T-helper 2 cell treated with Interferon-gamma antibody and Interleukin-4, amounts not matched to agents 100 ng/mL and 5 ng/mL, for 36 hours (primary cell): Measurements from ENCODE around the gene TEX44. TPM values are rescaled to one million over a fixed set of nuclear protein-coding genes. Genes with fewer than 3 reads are reported as not detected.

Source experiments
- intact Hi-C: fragments of 100-400 bp; cut with micrococcal nuclease; formaldehyde crosslinking; loops from one replicate; pipeline ENCODE4 v1.15.1; 2023
- total RNA-seq: library from RNA; stranded (reverse); gene quantifications from 2 replicates; pipeline ENCODE4 v1.2.3, GENCODE V29; 2022

The TEX44 gene
- total RNA-seq, 1 donor from 2014 or later: not detected

DNA sequence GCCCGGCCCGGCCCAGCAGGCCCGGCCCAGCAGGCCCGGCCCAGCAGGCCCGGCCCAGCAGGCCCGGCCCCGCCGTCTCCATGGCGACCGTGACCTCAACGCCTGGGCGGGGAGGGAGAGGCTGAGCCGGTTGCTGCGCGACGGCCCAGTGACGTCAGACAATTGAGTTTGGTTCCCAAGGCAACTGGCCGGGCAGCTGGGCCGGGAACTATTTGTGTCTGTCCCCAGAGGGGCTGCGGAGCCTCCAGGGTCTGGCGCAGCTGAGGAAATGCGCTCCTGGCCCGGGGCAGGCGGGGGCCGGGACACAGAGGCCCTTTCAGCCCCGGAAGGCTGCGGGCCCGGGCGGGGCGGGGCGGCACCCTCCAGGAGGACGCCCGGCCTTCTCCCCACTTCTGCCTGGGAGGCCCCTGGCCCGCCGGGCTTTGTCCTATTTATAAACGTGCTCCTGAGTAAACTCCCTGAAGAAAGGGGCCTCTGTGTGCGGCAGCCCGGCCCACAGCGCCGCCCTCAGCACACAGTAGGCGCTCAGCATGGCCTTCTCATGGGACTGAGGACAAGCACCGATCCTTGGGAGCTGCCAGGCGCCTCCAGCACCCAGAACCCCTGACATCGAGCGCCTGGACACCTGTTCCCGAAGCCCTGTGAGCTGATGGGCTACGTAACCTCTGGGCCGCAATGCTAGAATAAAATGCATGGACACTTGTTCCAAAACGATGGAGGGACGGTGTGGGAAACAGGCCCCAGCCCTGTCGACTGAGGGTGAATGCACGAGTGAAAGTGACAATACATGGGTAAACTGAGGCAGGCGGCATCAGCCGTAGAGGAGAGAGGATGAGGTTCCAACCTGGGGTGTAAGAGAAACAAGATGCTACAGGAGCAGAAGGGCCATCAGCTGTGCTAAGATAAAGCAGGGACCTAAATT lies 12.3 kb downstream of the TEX44 start:
- intact Hi-C loops: loop anchor here (1.0 kb wide), 3 partner anchors 8 to 141 kb away; partner anchors contain the start of gene NCL

DNA sequence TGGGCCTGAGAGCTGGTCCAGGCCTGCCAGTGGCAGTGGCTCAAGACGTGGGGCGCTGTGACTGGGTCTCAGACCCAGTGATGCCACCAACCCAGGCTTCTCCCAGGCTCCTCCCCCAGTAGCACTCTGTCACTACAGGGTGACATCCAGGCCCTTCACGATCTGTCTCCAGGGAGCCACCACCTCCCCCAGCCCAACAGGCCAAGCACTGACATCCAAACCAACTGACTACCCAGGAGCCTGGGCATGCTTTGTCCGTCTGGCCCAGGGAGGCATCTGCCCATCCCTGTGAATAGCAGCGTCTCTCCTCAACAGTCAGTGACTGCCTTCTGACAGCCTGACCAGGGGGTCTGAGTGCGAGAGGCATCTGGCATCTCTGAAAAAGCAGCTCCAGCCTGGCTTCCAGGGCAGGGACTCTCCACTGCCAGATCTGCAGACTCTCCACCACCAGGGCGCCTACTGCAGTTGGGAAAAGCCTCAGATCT lies 13.0 kb downstream of the TEX44 start:
- intact Hi-C loops: no loop called here

DNA sequence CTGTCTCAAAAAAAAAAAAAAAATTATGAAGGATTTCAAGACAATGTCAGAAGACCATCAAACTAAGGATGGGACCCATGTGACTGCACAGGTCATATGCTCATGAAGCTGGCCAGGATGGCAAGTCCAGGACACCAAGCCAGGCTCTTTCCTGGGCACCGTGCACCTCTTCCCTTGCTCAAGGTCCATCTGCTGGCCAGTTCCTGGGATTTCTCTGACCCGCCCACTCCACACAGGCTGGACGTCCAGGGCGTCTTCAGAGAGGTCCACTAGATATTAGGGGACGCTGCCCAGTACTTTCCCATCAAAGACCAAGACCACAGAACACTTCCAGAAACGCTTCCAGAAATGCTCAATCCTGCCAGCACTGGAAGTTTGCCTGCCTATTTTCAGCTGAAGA lies 14.3 kb downstream of the TEX44 start:
- intact Hi-C loops: no loop called here

DNA sequence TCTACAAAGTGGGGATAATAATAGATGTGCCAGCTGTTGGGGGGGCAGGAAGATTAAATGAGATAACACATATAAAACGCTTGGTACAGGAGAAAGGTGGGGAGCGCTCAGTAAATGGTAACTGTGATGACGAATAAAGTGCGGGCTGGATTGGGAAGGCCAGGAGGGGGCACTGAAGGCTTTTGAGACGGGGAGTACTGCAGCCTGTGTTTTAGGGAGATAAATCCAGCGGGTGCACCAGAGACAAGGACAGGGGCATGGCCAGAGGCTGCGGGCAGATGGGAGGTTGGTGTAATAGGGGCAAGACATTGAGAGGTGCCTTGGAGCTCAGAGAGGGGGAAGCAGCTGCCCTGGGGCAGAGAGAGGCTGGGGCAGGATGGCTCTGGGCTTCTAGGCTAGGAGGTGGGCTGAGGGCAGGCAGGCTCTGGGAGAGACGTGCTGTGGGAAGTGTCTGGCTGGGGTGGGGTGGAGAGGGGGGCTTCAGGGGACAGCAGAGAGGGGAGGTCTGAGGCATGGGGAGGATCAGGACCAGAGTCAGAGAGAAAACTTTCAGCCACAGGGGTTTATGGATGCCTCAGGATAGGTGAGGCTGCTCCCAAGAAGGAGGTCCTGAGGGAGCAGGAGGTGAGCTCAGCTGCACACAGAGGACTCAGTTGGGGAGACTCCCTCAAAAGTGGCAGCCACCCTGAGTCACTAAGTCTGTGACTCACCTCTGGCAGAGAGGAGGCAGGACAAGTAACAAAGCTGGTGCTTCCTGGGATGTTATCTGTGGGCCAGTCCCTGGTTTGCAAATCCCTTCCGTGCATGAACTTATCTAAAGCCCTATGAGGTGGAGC lies 18.8 kb downstream of the TEX44 start:
- intact Hi-C loops: loop anchor here (1.0 kb wide), 2 partner anchors 64 to 104 kb away; no protein-coding TSS in a partner anchor

DNA sequence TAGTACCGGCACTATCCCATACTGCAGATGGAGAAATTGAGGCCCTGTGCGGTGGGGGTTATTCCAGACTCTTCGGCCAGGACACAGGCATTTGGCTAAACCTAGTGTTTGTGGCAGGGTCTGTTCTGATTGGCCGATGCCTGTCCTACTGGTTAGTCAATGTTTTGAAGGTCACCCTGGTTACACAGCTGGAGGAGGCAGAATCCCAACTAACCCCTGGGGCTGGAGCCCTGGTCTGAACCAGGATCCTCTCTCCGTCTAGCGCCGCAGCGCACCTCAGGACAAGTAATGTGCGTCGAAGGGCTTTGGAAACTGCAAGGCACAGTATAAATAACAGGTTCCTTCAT lies 19.4 kb downstream of the TEX44 start:
- intact Hi-C loops: loop anchor here (1.0 kb wide), 2 partner anchors 63 to 103 kb away; no protein-coding TSS in a partner anchor

DNA sequence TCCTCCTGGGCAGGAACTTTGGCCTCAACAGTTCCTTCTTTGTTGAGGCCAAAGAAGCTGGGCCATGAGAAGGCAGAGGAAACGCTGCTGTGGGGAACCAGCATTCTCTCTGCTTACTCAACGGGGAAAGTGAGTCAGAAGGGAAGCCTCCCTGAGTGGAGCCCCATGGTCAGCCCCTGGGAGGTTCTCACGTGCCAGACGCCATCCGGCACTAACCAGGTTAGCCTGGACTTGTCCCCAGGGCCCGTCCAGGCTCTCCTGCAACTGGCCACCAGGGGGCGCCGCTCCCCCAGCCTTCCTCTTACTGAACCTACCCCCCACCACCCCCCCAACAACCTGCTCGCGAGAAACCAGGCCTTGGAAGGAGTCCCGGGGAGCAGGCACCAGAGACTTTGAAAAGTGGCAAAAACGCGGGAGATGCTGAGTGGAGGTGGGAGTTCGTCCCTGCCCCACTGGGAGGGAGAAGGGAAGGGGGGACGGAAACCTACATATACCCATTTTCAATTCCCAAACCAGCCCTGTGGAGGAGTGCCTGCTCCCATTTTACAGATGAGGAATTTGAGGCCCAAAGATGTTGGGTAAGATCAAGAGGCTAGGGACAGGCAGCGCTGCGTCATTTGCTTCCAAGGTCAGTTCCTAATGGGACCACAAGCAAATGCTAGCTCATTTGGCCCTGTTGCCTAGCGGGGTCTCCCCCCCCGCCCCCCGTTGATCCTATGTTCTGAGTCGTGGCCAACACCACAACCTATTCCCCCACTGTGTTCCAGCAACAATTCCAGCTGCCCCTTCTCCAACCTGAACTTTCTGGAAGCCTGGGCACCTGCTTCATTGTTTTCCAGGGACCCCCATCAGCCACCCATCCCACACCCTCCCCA lies 20.0 kb downstream of the TEX44 start:
- intact Hi-C loops: loop anchor here (1.0 kb wide), 7 partner anchors 8 to 174 kb away; partner anchors contain the start of genes COPS7B and PTMA

DNA sequence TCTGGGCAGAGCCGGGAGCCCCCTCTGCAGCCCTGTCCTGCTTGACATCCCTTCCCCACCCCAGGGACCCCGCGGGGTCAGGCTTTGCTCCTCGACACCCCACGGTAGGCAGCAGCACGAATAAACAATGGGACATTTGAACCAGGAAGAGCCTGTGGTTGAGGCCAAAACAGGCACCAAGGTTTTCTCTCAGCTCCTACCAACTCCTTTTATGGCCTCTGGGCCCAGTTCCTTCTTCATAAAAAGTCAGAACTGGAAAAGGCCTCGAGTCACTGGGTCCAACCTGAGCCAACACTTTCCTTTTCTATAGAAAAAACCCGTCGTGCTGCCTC lies 20.6 kb downstream of the TEX44 start:
- intact Hi-C loops: loop anchor here (1.0 kb wide), 5 partner anchors 9 to 173 kb away; partner anchors contain the start of genes COPS7B and PTMA

DNA sequence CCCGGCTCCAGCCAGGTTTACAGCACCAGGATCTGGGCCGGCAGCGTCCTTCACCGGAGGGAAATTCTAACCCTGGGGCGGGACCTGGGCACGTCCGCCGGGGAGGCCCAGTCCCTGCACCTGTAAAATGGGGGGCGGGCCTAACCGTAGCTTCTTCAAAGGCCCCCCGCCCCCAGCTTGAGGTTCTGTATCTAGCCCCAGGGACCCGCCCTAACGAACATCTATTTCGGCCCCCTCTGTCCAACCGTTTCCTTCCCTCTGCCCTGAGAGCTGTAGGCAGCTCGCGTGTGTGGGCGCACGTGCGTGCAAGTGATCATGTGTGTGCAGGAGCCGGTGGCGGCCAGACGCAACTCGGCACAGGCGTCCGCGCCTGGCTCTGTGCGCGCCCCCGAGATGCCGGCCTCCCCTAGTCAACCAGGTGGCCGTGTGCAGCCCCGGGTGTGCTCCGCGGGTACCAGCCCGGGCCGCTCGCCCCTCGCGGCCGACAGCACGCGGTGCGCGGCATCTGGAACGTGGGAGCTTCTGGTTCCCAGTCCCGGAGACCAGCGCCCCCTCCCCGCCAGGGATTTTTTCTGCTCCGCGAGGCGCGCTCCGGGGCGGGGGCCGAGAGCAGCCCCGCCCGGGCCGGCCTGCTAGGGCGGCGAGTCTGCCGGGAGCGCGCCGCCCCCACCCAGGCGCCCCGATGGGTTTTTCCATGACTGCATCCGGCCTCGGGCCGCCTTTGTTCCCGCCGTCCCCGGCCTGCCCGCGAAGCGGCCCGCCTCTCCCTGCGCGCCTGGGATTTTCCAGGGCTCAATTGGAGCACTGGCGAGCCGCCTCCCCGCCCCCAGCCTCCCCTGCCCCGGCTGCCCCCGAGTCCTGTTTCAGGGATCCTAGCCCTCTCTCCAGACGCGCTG lies 21.2 kb downstream of the TEX44 start:
- intact Hi-C loops: loop anchor here (1.0 kb wide), 6 partner anchors 10 to 172 kb away; partner anchors contain the start of genes COPS7B, PDE6D and PTMA

DNA sequence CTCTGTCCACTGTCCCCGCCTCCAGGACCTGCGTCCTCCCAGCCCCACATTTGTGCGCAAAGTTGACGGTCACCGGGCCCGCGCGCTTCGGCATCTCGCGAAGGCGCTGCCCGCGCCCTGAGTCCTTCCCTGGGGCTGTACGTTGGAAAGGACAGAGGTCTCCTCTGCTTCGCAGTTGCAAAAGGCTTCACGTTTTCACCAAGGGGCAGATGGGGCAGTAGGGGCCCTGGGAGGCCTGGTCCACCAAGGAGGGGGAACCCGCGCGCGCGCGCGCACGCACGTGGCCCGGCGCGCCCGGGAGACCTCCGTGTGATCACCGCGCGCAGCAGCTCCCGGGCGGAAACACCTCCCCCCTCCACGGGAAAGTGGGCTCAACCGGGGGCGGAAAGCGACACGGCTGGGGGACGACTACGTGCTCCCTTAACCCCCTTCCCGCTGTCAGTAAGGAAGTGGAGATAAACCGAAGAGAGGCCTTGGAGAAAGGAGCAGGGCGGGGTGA lies 21.9 kb downstream of the TEX44 start:
- intact Hi-C loops: loop anchor here (1.0 kb wide), 1 partner anchor 167 kb away; the partner anchor contains the start of gene PDE6D

DNA sequence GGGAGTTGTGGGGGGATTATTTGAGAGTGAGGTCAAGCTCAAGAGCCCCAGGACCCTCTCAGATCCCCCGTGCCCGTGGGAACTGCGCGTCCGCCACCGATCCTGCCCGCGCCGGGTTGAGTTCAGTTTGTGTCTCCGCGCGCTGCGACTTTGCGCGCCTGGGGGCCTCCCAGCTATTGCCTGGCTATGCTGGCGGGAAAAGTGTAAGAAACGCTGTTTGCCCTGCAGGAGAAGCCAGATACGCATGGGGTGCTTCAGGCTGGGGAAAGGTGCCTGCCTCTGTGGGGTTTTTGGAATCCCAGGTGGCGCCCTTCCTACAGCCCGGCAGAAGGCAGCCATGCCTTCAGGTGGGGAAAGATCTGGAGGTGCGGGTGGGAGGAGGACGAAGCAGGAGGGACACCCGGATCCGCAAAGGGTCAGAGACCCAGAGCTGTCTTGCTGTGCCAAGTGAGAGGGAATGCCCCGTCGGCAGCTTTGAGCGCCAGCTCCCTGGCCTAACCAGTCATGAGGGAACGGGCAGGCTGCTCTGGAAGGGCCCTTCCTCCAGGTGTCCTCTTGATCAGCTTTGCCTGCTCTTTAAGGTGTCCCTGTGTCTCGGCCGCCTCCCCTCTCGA lies 22.5 kb downstream of the TEX44 start:
- intact Hi-C loops: no loop called here

DNA sequence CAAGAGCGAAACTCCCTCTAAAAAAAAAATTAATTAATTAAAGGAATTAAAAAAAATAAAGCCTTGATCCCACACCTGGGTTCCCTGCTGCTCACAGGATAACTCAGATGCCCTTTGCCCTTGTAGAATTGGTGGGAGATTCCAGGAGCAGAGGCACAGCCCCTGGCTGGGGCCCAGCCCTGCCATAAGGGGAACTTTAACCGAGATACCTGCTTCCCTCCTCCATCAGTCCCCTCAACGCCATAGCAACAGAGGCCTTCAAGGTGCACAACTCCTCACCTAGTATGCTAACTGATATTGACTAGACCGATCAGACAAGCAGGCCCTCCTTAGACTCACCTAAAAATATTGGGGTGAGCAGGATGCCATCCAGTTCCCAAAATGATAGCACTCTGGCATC lies 23.6 kb downstream of the TEX44 start:
- intact Hi-C loops: no loop called here

DNA sequence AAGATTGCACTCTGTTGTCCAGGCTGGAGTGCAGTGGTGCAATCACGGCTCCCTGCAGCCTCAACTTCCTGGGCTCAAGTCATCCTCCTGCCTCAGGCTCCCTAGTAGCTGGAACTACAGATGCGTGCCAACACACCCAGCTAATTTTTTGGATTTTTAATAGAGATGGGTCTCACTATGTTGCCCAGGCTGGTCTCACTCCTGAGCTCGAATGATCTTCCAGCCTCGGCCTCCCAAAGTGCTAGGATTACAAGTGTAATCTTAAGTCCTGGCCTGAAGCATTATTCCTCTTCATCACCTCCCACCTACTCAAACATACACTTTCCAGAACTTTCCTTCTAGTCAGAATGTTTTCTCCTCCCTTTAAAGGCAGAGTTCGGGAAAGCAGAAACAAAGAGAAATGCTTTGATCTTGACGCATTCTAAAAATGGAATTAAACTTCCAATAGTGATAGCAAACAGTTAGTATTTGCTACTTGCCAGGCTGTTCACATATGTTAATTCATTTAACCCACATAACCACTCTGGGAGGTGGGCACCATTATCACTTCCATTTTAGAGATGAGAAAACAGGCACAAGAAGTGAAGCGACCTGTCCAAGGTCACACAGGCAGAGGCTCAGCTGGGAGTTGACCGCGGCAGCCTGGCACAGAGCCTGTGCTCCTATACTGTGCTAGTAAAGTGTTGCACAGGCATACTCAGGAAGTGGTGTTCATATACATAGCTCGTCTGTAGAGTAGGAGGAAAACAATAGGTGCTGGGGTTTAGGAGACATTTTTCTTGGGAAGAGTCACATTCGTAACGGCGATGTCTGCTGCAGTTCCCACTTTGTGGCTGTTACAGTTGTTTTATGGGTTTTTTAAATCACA lies 24.6 kb downstream of the TEX44 start:
- intact Hi-C loops: no loop called here

DNA sequence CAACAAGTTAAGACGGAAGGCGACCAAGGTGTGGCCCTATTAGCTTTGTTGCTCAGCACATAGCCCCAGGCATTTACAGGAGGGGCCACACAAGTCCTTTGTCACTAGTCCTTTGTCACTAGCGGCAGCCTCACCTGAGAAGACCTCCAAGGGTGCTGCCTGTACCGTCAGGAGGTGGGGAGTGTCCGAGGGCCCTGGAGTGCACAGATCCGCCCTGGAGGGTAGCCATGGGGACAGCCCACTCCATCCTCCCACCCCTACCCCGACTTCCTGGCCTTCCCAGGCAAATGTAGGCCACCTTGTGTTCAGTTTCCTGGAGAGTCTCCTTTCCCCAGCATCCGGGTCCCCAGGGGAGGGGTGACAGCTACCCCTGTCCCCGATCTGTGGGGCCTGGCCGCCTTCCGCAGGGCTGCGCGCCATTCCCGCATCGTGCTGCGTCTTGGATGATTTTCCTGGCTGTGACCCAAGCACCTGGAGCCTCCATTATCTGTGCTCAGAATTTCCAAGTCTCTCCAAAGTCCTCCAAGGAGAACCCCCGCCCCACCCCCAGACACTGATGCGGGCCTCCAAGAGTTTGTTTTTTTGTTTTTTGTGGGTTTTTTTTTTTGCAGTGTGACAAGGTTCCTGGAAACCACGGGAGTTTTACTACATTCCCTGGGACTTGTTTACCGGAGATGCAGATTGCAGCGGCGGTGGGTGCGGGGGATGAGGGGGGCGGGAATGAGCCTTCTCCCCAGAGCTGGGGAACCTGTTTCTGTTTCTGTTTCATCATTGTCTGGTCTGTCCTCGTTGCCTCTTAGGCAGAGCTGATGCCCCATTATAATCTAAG lies 28.6 kb downstream of the TEX44 start:
- intact Hi-C loops: no loop called here

DNA sequence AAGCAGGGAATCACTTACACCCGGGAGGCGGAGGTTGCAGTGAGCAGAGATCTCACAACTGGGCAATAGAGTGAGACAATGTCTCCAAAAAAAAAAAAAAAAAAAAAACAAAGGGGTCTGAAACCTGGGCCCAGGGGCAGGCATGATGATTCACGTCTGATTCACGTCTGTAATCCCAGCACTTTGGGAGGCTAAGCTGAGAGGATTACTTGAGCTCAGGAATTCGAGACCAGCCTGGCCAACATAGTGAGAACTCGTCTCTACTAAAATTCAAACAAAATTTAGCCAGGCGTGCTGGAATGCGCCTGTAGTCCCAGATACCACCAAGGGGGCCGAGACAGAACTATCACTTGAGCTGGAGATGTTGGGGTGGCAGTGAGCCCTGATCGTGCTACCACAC lies 30.3 kb downstream of the TEX44 start:
- intact Hi-C loops: no loop called here

DNA sequence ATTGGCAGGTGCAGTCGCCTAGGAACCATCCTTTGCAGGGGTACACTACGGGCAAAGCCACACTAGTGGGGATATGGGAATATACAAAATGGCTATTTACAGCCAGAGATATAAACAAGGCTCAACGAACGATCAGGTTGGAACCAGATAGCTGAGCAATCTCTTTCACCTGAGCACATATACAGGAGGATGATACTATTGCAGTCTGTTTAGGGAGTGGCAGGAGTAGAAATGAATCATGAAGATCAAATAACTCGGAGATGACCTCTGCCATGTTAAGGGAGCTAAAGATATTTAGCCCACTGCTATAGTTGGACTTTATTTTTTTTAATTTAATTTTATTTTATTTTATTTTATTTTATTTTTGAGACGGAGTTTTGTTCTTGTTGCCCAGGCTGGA lies 33.8 kb downstream of the TEX44 start:
- intact Hi-C loops: no loop called here

DNA sequence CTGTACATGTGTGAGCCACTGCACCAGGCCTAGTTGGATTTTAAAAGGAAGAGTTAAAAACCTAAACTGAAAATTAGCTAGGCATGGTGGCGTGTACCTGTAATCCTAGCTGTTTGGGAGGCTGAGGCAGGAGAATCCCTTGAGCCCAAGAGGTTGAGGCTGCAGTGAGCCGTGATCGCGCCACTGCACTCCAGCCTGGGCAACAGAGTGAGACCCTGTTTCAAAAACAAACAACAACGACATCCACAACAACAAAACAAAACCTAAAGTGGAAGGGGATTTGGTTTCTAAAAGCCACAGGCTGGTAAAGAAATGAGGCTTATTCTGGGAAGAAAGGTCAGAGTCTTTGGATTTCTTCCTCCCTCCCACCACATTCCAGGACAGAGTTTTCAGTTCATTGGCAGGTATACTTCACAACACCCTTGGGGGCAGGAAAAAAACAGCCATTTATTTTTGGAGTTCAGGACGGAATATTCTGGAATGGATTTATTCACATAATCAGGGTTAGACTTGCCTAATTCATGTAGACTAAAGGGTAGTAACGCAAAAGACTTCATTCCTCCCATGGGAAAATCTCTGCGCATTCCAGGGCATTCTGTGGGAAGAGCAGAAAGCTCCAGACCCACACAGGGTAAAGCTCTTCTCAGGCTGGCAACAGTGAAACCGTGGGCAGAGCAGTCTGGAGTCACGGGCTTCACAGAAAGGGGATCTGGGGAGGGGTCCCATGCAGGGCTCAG lies 34.9 kb downstream of the TEX44 start:
- intact Hi-C loops: no loop called here
